Choroid plexus epithelial cell (primary cell): Measurements from ENCODE around the gene SLC38A8.

Experiments
- DNase-seq: peaks from one replicate; pipeline ENCODE4 v3.0.0-alpha.2; 2010; ENCODE audit warnings: low read depth
- H3K4me3 ChIP-seq: 2 replicates; pipeline ENCODE4 v1.5.1; 2011; ENCODE audit warnings: low read depth, mild to moderate bottlenecking, control low read depth, low read length, moderate library complexity
- TF ChIP-seq, protein P1 (sequence below): conservative IDR thresholded peaks from 2 replicates; pipeline ENCODE4 v1.5.1; 2011; ENCODE audit warnings: low read depth, mild to moderate bottlenecking, control low read depth, inconsistent platforms, low read length, moderate library complexity

The SLC38A8 gene

DNA sequence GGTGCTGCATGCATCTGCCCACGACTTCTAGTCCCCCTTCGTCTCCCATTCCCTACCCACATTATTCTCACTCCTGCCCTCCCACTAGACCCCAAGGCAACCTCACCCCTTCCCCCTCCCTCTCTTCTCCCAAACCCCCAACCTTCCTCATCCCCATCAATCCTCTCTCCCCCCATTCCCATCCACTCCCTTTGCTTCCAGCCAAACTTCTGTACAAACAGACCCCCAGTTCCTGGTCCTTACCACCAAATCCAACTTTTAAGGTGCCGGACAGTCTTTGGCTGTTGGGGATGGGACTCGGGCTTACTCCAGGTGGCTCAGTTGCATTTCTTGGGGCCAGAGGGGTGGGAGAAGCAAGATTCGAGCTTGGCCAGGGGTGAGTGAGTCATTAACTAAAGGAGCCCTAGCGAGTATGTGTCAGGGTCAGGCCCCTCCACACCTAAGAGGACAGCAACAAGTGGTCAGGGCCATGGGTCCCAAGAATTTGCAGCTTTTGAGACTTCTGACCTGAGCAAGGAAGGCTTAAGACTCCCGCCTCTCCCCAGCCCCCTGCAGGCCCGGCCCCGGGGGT, at the start of gene SLC38A8:
Gene SLC38A8, minus strand, starts transcription at position 488 of the 571 bp plus-strand sequence. CDS start 638 bp downstream, outside the sequence.
- DNase-seq: no peak
- H3K4me3 ChIP-seq: no peak within 1 kb of the TSS
- TF ChIP-seq, protein P1, sequence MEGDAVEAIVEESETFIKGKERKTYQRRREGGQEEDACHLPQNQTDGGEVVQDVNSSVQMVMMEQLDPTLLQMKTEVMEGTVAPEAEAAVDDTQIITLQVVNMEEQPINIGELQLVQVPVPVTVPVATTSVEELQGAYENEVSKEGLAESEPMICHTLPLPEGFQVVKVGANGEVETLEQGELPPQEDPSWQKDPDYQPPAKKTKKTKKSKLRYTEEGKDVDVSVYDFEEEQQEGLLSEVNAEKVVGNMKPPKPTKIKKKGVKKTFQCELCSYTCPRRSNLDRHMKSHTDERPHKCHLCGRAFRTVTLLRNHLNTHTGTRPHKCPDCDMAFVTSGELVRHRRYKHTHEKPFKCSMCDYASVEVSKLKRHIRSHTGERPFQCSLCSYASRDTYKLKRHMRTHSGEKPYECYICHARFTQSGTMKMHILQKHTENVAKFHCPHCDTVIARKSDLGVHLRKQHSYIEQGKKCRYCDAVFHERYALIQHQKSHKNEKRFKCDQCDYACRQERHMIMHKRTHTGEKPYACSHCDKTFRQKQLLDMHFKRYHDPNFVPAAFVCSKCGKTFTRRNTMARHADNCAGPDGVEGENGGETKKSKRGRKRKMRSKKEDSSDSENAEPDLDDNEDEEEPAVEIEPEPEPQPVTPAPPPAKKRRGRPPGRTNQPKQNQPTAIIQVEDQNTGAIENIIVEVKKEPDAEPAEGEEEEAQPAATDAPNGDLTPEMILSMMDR: no peak

DNA sequence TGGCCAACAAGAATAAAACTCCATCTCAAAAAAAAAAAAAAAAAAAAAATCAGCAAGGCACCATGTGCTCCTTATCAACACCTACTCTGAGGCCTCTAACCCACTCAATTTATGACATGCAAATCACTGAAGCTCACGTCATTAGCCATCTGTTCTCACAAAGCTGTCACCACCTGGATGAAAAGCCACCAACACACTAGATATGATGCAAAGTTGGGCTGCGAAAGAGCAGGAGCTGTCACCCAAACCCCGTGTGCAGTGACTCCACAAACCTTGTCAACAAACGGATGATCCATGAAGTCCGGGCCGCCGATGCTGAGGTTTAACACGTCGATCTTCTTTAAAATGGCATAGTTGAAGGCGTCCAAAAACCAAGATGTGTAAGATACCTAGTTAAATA, 48.9 kb upstream of the SLC38A8 start:
- no peak overlapping the region for H3K4me3 ChIP-seq
- TF ChIP-seq, protein P1: no peak
- DNase-seq: no peak

DNA sequence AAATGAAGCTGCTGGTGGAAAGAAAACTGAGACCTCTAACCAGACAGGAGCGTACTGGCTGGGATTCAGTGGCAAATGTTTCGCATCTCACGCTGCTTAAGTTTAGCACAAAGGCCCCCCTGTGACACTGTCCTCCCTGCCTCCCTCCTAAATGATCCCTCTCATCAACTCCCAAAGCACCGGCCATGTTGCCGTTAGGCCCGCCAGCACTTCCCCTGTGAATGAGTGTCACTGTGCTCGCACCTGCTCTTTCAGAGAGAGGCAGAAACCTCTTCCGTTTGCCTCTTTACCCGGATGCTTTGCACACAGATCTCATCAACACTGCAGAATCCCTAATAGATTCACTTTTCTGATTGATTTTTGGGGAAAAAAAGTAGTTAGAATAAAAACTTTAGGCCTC, 47.6 kb upstream of the SLC38A8 start:
- H3K4me3 ChIP-seq: no peak overlapping the region
- TF ChIP-seq, protein P1: no peak
- no peak for DNase-seq

DNA sequence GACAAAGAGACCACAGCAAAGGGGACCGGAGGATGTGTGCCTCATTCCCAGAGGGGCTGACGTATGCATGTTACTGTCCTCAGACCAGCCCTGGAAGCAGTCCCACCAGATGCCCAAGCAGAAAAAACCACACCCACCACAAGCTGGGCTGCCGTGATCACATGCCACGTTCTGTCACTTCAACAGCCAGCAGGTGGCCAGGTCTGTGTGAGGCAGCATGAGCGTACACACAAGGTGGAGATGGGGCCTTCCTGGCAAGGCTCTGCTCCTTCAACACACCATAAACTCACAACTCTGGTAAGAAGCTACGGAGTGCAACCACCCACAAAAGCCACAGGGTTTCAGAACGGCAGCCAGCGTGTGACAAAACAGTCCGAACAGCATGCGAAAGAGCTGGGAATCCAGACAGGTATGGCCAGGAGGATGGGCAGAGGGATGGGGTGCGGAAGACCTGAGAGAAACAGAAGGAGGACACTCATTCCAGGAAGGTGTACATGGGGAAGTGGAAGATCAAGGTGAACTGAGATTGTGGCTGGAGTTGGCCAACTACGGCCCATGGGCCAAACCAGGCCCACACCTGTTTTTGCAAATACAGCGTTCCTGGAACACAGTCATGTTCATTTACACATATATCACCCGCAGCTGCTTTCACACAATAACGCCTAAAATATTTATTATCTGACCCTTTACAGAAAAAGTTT, 46.2 kb upstream of the SLC38A8 start:
- TF ChIP-seq, protein P1: peak; percentile 16
- H3K4me3 ChIP-seq: no peak overlapping the region
- no peak for DNase-seq

DNA sequence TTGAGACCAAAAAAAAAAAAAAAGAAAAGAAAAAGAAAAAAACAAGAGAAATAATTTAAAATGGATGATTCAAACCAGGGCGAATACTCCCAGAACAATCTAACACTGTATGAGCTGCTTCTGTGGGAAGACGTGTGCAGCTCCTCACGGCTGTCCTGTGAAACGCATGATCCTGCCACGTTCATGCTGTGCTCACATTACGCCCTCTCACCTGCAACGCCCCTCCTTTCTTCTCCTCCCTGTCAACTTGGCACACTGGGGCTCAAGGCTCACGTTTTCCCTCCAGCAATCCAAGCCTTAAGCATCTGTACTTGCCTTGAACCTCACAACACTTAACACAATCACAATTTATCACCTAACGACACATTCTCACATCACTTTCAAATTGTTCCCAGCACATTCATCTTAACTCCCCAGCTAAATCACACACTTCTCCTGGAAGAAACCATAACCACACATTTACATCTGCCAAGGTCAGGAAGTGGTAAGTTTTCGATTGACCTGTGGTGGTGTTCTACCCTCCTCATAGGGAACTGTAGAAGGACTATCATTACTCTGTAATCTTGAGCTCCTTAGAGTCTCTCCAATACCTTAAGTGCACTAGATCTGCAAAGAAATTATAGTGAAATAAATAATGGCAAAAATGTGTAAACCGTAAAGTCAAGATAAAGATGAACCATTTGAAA, 45.0 kb upstream of the SLC38A8 start:
- DNase-seq: no peak
- TF ChIP-seq, protein P1: no peak

DNA sequence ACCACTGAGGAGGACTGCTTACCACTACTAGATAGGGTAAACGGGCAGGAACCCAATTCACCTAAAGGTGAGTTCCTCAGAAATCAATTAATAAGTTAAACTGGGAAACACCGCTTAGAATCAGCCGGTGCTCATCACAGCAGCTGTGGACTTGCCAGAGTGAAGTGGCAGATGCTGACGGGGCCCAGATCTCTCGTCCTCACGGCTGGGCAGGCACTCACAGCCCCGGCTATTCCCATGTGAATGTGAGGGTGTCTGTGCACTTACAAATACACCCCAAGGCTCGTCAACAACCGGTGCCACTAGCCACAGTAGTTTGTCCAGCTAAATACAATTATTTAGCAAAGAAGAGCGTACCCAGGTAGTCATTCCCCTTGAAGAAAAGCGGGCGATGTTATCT, 44.4 kb upstream of the SLC38A8 start:
- TF ChIP-seq, protein P1: no peak
- H3K4me3 ChIP-seq: no peak overlapping the region
- no peak for DNase-seq

More for the DNA sequence above, 45.0 kb upstream of the SLC38A8 start:
- H3K4me3 ChIP-seq: no peak overlapping the region
